ENCODE data around the gene CERS1.
"Not testable (repeated sequence)": the region's sequence is repeated elsewhere in the genome, so short reads cannot be mapped to it uniquely, and the experiment has no call there.

Gene CERS1

DNA sequence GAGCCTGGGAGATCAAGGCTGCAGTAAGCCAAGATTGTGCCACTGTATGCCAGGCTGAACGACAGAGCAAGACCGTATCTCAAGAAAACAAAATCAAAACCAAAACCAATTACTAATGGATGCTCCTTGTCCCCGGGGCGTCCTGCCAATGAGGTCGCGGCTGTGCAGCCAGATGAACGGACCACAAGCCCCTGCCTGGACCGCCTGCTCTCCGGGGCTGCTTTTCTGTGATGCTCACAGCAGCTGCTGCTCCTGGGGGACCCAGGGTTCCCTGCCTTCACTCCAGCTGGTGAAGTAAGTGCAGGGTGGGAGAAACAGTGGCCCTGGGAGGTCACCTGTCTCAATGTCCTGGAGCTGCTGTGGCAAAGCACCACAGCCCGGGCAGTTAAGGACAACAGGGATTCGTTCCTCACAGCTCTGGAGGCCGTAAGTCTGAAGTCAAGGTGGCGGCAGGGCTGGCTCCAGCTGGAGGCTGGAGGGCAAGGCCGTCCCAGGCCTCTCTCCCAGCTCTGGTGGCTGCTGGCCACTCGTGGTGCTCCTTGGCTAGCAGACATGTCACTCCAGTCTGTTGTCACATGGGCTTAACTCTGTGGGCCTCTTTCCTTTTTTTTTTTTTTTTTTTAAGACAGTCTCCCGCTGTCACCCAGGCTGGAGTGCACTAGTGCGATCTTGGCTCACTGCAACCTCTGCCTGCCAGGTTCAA is 13.1 kb upstream of the CERS1 start:
- no peak for DNase-seq (ENCODE audit: low spot score)
- TF ChIP-seq, protein P1, sequence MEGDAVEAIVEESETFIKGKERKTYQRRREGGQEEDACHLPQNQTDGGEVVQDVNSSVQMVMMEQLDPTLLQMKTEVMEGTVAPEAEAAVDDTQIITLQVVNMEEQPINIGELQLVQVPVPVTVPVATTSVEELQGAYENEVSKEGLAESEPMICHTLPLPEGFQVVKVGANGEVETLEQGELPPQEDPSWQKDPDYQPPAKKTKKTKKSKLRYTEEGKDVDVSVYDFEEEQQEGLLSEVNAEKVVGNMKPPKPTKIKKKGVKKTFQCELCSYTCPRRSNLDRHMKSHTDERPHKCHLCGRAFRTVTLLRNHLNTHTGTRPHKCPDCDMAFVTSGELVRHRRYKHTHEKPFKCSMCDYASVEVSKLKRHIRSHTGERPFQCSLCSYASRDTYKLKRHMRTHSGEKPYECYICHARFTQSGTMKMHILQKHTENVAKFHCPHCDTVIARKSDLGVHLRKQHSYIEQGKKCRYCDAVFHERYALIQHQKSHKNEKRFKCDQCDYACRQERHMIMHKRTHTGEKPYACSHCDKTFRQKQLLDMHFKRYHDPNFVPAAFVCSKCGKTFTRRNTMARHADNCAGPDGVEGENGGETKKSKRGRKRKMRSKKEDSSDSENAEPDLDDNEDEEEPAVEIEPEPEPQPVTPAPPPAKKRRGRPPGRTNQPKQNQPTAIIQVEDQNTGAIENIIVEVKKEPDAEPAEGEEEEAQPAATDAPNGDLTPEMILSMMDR (IDR thresholded peaks at IDR 0.05; ENCODE audit: extremely low read depth, missing control alignments): no peak

DNA sequence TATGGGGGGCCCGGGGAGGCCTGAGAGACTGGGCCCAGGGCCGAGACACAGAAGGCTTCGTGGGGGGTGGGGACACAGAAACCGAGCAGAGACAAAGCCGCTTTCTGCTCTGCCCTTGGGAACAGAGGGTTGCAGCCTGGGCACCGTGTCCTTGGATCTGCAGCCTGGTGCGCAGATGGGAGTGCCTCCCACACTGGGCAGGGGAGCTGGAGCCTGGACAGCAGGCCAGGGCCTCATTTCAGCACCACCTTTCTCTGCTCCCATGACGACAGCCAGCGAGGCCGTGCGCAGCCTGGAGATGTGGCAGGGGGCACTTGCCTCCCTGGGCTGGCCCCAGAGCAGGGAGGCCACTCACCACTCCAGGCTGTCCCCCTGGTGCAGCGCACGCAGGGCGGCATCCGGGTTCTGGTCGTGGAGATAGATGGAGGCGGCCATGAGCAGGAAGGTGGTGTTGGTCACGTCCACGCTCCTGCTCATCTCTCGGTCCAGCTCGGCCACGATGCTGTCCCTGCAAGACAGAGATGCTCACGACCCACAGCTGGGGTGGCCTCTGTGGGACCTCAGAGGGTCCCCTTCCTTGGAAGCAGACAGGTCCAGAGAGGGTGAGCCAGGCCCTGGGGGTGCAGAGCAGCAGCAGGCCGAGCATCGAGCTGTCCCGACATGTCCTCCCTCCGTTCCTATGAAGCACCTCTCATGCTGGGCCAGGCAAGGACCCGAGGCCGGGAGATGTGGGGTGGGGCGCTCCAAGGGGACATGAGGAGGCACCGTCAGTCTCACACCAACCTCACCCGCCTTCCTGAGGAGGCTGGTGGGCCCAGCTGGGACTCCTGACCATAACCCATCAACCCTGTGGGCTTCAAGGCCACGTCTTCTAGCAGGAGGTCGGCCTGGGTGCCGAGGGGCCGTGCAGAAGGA is 10.9 kb upstream of the CERS1 start:
- TF ChIP-seq, protein P1 (IDR thresholded peaks at IDR 0.05; ENCODE audit: extremely low read depth, missing control alignments): no peak

DNA sequence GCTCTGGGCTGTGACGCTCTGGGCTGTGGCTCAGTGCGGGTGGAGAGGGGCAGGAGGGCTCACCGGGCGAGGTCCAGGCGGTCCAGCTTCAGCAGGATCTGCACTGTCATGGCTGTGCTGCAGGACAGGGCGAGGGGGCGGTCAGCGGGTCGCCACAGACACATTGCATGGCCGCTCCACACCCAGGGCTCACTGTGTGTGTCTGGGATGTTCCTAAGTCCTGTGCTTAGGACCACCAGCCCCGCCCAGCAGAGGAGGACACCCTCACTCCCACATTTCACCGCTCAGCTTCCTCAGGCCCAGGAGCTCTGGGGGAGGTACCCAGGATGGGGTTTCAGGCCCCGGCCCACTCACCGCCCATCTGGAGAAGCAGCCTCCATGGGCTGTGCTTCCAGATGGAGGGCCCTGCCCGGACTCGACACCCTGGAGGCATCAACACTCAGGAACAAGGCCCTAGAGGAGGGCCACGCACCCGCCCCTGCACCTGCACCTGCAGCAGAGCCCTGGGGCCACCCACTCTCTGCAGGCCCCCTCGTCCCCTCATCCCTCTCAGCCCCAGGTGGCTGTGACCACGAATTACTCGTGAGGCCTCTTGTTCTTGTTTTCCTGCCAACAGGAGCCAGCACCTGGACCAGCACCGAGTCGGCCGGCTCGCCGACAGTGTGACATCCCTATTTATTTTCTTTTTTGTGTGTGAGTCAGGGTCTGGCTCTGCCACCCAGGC is 9.7 kb upstream of the CERS1 start:
- TF ChIP-seq, protein P1 (IDR thresholded peaks at IDR 0.05; ENCODE audit: extremely low read depth, missing control alignments): no peak
- DNase-seq (ENCODE audit: low spot score): no peak

More for the DNA sequence above, 10.9 kb upstream of the CERS1 start:
- DNase-seq (ENCODE audit: low spot score): no peak

DNA sequence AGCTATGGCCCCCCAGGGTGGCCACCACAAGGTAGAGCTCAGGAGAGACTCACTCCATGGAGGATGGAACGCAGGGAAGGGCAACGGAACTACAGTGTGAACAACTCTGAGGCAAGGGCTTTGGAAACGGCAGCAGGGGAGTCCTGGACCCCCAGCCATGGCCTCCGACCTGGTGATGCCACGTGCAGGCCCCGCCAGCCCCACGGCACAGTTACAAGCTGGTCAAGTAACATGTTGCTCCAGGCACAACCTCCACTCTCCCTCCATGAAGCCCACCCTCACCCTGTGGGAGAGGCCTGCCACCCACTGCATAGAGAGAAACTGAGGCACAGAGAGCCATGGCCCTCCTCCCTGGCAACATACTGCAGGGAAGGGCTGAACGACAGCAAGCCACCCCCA is 9.1 kb upstream of the CERS1 start:
- DNase-seq (ENCODE audit: low spot score): no peak
- TF ChIP-seq, protein P1 (IDR thresholded peaks at IDR 0.05; ENCODE audit: extremely low read depth, missing control alignments): no peak

DNA sequence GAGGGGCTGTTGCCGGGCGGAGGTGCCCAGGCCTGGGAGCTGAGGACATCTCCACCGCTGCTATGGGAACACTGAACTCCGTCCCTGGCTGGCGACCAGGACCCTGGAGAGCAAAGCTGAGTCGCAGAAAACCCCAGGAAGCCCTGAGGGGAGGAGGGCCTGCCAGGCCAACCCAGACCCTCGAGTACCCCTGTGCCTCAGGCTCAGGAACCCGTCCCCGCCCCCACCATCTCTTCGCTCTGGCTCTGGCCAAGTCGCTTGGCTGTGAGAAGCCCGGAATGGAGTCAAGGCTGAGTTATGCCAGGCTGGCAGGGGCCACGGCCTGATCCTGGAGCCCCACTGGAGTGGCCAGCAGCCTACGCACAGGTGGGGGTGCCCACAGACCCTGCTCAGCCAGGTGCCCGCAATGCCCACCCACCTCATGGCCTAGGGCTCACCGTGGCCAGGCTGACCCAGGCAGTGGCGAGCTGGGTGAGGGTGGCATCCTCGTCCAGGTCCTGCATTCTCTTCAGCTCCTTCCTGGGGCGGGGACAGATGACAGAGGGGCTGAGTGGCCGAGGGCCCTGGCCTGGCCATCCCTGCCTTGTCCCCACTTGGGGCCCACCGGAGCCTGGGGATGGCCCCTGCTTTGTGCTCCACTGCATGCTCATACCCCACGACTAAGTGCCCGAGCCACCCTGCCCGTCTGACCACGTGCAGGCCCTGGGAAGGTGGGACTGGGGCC is 8.5 kb upstream of the CERS1 start:
- no peak for DNase-seq (ENCODE audit: low spot score)
- TF ChIP-seq, protein P1 (IDR thresholded peaks at IDR 0.05; ENCODE audit: extremely low read depth, missing control alignments): no peak

DNA sequence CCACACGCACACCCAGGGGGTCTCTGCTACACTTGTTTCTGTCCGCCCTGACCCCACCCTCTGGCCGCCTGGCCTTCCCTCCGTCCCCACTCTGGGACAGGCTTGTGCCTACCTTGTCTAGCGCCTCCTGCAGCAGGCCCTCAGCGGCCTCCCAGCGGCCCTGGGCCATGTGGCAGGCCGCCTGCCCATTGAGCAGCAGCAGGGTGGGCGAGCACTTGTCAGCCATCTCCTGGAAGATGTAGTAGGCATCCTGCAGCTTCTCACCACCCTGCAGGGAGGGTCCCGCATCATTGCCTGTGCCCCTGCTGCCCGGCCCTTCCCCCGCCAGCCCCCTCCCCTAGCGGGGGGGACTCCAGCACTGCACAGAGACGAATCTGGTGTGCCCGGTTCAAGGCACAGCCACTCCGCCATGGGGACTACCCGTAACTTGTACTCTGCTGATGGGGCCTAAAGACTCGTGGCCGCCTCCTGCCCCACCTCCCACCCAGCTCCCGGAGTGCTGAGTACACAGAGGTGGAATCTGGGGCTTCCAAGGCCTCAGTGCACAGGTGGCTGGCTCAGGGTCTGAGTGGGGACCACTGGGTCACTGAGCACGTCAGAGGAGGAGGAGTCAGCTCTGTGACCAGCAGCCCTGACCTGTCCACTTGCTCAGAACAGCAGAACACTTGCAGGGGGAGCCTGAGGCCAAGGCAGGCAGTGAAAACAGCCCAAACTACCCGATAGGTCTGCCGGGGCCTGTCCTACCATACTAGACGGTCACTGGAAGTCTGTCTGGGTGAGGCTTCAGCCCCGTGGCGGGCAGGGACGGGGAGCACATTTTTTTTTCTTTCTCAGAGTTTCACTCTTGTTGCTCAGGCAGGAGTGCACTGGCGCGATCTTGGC is 7.4 kb upstream of the CERS1 start:
- DNase-seq (ENCODE audit: low spot score): no peak
- TF ChIP-seq, protein P1 (IDR thresholded peaks at IDR 0.05; ENCODE audit: extremely low read depth, missing control alignments): no peak

DNA sequence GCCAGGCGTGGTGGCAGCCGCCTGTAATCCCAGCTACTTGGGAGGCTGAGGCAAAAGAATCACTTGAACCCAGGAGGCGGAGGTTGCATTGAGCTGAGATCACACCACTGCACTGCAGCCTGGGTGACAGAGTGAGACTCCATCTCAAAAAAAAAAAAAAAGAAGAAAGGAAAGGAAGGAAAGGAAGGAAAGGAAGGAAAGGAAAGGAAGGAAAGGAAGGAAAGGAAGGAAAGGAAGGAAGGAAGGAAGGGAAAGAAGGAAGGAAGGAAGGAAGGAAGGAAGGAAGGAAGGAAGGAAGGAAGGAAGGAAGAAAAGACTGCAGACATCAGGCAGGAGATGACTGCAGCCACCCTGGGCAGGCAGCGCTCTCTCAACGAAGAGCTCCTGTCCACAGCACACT is 6.6 kb upstream of the CERS1 start:
- not testable (repeated sequence) for DNase-seq (ENCODE audit: low spot score)

Data from GM20000 (cell line).